Measurements from ENCODE around the gene BRAF.

- TF ChIP-seq POLR2A (IDR thresholded peaks at IDR 0.05; ENCODE audit: low read length): no peak
- no peak for TF ChIP-seq GATA1 (IDR thresholded peaks at IDR 0.05; ENCODE audit: low read depth, low read length)
These were observed 240.4 kb downstream of the BRAF start for GRCh38 chr7:140684066-140684950.

Data from erythroblast (primary cell).